HG03460 (cell line): ENCODE measurements around the gene METRNL.
A peak's percentile ranks its signal among the peaks of the same experiment; 100 is the strongest.
"Not testable (repeated sequence)": the region's sequence is repeated elsewhere in the genome, so short reads cannot be mapped to it uniquely, and the experiment has no call there.

Experiments used
- ATAC-seq: cut with Tn5 transposase; IDR thresholded peaks from one replicate; pipeline ENCODE4 v1.9.1; 2021; ENCODE audit not compliant: unreplicated experiment

METRNL gene

DNA sequence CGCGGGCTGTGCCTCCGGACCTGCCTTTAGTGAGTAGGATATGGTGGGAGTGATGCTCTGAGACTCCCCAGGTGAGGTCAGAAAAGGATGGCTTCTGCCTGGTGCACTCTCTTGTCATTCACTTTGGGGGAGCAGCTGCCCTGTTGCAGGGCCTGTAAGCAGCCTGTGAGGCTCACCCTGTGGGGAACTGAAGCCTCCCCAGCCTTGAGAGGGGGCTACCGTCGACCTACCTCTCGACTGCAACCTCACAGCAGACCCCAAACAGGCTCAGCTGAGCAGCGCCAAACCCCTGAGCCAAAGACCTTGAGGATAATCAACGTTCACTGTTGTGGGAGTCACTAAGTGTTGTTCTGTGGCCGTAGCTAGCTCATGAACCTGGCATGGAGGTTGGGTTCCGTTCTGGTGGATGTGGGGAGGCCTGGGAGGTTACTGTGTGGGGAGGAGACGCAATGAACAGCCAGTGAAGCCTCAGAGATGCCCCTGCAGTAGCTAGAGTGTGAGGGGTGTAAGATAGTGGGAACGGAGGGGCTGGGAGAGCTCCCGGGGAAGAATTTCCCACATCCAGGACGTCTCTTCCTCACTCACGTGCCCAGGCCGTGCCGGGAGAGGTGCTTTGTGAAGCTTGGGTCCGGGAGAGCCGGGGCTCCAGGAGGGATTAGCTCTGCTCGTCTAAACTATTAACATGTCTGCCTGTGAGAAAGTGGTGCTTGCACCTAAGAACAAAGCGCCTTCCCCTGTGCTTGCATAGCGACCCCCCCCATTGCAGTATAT, 38.8 kb downstream of the METRNL start:
- no peak for ATAC-seq

DNA sequence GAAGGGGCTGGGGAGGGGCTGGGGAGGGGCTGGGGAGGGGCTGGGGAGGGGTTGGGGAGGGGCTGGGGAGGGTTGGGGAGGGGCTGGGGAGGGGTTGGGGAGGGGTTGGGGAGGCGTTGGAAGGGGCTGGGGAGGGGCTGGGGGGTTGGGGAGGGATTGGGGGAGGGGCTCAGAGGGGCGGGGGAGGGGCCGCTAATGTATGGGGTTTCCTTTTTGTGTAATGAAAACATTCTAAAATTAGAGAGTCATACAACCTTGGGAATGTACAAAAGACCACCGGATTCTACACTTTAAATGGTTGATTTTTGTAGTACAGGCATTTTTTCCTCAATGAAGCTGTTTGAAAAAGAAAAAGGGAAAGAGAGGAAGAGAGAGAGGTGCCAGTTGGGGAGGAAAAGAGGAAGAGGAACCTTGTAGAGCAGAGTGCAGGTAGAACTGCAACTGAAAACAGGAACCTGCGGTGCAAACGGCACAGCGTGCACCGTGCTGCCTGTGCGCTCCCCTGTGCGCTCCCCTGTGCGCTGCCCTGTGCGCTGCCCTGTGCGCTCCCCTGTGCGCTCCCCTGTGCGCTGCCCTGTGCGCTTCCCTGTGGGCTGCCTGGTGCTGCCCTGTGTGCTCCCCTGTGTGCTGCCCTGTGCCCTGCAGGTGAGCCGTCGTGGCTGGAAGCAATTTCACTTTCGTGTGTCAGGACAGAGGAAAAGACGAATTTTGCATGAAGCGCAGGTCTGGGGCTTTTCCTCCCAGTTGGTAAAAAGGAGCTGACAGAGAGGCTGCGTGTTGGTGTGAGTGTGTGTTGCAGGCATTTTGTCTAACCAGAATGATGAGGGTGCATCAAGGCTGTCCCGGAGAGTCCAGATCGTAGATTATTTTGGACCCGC, 40.8 kb downstream of the METRNL start:
- ATAC-seq = peak; percentile 82

DNA sequence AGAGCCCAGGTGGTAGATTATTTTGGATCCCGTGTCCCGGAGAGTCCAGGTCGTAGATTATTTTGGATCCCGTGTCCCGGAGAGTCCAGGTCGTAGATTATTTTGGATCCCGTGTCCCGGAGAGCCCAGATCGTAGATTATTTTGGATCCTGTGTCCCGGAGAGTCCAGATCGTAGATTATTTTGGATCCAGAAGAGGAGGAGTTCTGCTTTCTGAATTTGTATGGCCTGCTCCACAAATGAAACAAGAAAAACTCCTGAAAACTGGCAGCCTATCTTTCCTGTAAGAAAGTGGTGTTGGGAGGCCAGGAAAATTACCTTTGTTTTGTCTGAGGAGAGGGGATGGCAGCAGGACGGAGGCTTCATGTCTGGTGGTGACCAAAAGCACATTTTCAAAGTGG, 42.1 kb downstream of the METRNL start:
- ATAC-seq = not testable (repeated sequence)

DNA sequence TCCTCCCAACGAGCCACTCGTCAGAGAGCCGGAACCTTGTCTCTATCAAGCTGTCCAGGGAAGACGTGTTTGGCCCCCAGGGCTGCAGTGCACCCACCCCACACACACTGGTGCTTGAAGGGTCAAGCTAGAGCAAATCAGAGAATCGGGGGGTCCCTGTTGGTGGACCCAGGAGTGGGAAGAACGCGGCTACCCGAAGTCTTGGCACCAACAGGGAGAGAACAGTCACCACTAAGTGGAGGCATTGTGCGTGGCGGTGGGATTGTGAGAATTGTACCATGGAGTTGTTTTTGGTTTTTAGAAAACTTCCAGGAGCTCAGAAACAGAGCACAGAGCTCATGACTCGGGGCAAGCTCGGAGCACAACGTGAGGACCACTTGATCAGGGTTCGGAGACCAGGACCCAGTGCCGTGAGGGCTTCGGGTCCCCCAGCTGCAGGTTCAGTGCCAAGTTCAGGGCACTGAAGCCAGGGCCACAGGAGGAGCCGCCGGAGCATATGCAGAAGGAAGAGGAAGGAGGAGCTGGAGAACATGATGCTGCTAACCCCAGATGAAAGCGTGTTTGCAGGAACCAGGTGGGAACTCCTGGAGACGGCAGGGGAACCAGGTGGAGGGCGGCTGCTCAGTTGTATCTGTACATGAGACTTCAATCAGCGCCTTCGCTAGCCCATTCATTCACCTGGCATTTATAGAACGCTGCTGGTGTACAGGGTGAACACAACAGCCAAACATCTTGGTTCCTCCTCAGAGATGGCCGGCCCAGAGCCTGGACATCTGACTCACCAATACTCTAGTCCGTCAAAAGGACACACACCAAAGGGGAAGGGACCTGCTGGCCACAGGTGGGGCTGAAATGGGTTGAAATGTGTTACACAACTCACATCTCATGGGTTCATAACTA, 42.8 kb downstream of the METRNL start:
- no peak for ATAC-seq

DNA sequence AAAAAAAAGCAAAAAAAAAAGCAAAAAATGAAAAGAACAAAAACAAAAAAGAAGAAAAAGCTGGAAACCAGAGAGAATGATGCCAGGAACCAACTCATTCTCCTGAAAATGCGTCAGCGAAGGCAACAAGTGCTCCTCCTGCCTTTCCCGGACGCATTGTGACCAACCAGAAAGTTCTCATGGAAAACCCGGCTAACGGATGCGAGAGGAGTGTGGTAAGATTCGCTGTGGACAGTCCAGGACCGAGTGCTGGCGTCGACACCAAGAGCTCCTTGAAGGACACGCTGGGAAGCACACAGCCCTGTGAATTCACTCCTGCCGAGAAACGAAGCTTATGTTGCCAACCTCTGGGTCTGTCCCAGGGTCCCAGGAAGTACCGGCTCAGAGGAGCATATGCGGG, 43.4 kb downstream of the METRNL start:
- no peak for ATAC-seq

DNA sequence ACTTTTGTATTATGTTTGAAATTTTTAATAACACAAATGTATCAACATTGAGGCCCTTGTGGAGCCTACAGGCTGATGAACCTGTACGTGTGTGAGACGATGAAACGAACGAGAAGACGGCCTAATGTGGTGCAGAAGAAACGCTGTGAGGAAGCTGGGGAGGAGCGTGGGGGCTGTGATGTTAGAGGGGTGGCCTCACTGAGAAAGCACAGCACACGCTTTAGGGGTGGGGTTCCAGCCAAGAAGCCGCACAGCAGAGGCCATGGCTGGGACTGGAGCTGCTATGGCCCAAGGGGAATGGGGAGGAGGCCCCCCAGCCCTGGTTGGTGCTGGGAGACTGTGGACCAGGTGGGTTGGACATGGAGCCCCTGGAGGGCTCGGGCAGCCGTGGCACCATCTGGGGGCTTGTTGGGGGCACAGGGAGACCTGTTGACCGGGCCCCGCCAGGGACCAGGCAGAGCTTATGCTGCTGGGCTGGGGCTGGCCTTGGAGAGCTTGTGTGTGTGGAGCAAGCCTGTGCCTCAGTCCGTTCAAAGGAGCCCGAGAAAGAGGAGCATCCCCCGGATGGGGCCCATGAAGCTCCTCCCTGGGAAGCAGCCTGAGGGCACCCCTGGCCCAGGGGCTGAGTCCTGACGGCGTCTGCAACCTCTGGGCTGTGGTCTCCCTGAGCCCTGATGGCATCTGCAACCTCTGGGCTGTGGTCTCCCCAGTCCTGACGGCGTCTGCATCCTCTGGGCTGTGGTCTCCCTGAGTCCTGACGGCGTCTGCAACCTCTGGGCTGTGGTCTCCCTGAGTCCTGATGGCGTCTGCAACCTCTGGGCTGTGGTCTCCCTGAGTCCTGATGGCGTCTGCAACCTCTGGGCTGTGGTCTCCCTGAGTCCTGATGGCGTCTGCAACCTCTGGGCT, 44.7 kb downstream of the METRNL start:
- ATAC-seq = no peak

DNA sequence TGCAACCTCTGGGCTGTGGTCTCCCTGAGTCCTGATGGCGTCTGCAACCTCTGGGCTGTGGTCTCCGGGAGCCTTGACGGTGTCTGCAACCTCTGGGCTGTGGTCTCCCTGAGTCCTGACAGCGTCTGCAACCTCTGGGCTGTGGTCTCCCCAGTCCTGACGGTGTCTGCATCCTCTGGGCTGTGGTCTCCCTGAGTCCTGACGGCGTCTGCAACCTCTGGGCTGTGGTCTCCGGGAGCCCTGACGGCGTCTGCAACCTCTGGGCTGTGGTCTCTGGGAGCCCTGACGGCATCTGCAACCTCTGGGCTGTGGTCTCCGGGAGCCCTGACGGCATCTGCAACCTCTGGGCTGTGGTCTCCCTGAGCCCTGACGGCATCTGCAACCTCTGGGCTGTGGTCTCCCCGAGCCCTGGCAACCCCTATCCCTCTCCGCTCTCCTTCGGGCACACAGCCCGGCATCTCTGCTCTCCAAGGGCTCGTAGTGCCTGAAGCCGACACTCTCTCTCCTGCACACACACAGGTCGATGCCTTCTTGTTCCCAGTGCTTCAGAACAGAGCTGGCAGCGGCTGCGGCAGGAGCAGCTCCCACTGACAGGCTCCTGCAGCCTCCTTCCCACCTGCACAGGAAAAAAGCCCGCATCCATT, 45.6 kb downstream of the METRNL start:
- ATAC-seq = no peak

DNA sequence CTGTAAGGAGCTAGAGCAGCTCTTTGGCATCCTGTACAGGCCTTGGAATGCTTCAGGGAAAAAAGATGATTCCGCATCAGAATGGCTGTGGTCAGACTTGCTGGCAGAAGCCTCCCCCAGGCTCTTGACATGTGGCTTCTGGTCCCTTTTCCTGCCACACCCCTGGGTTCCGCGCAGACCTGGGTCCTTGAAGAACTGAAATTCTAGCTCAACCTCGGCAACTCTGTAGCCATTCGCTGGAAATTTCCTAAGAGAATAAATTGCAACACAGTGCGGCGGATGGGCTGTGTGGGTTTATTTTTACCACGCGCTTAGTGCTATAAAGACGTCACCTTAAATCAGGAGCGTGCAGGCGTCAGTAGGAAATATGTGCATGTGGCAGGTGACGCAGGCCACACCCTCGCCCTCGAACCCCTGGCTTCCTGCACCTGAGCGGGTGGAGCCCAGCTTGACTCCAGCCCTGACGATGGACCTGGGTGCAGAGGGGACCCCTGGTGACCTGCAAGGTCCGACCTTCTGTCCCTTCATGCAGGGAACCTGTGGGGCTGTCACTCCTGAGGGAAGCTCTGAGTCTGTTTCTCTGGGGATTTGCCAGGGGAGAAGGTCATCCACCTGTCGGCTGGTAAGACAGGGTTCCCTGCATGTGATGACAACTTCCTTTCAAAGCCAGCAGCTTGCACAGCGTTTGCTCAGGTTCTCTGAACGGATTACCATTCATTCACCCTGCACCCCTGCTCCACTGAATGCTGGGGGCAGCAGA, 46.3 kb downstream of the METRNL start:
- ATAC-seq = no peak

DNA sequence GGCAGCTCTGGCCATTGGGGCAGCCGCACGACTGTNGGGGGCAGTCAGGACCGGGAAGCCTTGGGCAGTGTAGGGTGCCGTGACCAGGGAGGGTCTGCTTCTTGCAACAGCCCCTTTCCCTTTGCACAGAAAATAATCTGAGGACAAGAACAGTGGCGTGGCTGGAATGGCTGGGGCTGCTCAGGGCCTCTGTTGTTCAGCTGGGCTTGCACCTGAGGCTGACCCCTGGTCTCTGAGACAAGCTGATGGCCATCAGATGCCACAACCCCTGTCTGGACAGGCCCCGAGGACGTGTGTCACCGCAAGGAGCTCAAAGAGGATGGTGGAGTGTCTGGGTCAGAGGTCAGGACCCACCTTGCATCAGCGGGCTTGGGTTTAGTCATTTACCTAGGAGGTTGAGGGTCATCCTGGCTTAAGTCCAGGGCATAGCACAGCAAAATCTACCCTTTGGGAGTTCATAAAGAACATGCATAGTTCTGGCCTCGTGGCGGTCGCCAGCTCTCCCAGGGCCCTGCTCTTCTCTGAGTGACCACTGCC, 46.9 kb downstream of the METRNL start:
- no peak for ATAC-seq

DNA sequence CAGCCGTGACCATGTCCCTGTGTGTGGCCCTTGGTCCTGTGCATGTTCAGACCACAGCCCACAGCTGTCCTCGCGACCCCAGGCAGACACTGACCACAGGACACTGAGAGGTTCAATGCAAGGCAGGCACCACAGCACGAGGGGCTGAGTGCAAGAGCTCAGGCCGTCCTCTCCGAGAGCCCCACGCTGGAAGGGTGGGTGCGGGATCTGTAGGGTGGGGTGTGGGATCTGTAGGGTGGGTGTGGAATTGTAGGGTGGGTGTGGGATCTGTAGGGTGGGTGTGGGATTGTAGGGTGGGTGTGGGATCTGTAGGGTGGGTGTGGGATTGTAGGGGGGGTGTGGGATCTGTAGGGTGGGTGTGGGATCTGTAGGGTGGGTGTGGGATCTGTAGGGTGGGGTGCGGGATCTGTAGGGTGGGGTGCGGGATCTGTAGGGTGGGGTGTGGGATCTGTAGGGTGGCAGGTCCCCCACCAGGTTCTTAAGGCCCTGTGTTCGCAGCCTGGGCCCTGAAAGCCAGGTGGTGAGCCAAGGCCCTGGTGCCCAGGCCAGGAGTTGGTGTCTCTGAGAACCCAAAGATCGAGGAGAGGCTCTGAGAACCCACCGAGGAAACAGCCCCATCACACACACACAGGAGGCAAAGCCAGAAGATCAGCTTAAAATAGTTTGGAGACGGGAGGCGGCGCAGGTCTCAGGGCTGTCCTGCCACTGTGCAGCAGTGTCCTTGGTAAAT, 48.2 kb downstream of the METRNL start:
- ATAC-seq = no peak

DNA sequence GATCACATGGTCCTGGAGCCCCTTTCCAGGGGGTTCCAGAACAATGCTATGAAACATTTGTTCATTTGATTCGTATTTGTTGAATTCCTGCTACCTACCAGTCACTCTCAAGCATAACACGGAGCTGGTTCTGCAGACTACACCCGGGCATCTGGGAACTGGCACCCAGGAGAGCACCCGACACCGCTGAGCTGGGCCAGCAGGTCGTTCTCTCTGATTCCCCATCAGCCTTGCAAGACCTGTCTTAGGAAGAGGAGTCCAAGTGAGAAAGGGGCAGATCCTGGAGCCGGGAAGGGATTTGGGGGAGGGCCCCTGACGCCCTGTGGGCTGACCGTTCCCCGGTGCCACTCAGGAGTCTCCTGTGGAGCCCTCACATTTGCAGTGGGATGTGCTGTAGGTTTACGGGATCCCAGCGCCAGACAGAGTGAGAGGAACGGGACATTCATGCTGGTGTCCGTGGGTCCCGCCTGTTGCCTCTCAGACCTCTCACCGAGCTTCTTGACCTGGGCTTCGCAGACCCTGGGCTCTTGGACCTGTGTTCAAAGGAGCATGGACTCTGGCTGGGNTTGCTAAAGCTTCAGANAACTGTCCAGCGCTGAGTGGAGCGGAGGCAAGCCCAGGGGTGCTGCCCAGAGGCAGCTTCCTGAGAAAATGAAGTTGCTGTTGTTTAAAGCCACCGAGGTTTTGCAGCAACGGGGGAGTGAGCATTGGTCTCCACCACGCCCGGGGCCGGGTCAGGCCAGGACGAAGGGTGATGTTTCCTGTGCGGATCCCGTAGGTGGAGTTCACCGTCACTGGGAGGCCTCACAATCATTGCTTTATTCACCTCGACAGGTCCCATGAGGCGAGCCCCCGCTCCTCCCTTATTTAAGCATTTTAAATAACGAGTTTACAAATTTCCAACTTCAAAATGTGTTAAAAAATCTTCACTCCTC, 49.2 kb downstream of the METRNL start:
- no peak for ATAC-seq

DNA sequence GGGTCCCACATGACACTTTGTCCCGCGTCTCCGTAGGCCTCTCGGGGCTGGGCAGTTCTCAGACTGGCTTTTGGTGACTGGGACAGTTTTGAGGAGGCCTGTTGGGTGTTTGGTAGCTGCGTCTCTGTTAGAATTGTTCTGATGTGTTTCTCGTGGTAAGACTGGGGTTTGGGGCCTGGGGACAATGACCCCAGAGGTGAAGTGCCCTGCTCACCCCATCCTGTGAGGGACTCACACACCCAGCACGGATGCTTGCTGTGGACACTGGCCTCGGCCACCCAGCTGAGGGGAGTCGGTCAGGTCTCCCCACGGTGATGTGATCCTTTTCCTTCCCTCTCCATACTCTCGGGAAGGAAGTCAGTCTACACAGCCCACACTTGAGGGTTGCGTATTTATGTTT, 50.3 kb downstream of the METRNL start:
- ATAC-seq = no peak

DNA sequence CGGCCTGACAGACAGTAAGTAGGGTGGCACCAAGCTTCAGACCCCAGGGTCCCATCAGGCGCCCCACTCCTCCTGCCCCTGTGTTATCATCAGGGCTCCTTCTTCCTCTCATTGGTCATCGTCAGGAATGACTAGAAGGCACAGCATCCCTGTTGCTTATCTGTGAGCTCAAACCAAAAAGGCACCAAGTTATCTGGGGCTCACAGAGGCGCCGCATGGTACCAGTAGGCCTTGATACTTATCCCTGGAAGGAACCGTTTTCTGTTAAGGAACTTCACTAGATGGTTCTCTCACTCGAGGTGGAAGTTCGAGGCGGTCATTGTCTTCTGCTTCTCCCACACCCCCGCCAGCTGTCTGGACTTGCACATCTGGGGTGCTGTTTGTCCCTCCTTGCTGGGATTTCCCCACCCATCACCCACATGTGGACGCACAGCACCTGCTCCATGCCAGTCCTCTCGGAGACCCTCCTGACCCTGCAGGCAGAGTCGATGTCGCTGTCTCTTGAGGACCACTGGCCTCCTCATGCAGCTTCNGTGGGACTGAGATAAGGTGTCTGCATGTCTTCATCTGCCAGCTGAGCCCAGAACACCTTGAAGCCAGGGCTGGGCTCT, 52.1 kb downstream of the METRNL start:
- no peak for ATAC-seq

DNA sequence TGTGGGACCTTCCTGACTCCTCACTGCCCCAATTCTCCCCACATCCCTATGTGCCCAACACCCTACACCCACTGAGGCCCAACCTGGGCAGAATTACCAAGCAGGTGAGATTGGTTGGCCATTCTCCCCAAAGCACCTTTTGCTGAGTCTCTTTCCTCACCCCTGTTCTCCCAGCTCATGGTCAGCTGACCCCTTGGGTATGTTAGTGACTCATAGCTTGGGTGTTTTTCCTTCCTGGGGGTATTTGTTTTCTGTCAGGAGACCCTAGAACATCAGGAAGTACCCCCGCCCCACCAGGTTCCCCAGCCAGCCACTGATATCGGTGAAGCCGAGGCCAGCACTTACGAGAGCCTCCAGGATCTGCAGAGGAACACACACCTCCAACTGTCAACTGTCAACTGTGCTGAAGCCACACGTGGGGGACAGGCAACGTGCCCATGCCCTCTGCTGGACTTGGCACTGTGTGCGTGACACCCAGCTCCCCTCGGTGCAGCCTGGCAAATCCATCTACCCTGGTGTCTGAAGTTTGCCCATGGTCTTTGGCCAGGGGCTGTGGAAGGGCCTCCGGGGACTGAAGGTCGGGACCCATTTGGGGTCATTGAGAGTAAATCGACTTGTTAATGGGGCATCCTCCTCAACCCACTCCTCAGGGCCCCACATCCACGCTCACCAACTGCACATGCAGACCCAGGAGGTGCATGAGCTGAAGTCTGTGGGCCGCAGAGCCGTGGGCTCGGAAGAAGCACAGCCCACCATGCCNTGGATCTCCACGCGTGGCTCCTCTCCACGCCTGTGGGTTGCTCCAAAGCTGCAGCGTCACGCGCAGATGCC, 53.1 kb downstream of the METRNL start:
- ATAC-seq = no peak

DNA sequence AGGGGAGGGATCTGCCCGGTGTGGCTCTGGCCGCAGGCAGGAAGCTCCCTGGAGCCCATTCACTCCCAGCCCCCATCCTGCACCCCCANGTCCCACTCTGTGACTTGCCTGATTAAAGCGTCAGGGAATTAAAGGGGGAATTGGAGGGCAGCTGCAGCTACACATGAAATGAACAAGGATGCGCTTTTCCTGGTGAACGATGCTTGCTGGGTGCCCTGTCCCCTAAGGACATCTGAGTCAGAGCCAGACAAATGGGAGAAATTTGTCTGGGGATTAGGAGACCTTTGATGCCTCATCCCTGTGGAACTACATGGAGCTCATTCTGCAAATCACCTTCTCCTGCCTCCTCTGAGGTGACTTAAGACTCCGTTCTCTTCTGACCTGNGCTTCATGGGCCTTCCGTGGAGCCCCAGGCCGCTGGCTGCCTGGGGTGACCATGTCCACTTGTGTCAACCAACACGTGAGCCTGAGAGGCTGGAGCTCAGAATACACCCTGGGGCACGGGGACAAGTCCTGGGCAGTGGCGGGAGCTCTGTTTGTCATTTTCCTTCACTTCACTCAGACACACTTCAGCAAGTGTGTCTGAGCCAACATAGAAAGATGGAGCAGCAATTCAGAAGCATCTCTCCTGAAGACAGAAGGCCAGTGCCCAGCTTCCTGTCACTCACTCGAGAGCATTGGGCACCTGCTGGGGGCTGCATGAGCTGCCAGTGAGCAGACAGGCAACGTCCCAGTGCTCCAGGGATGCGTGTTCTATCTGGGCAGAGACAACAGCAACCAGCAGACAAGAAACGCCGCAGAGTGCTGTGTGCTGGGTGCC, 54.1 kb downstream of the METRNL start:
- ATAC-seq = no peak
